Vagina (tissue), 2 donors: ENCODE measurements around the gene DGKI. TPM values are rescaled to one million over a fixed set of nuclear protein-coding genes. Genes with fewer than 3 reads are reported as not detected.

Source experiments
- DNase-seq, 2 donors: peaks; one replicate each; pipeline ENCODE4 v3.0.0-alpha.2; 2017; ENCODE audit errors: extremely low spot score in 2 of 2
- H3K27ac ChIP-seq: fragments of 200-600 bp; sonication (generic); one replicate; pipeline ENCODE4 v1.5.1; 2019
- H3K27me3 ChIP-seq: fragments of 200-600 bp; sonication (generic); one replicate; pipeline ENCODE4 v1.5.1; 2019
- H3K36me3 ChIP-seq, 2 donors: fragments of 200-600 bp; sonication (generic); one replicate each; pipeline ENCODE4 v1.5.1; 2017 to 2019
- H3K4me1 ChIP-seq: fragments of 200-600 bp; sonication (generic); one replicate; pipeline ENCODE4 v1.5.1; 2019
- H3K4me3 ChIP-seq, 2 donors: fragments of 200-600 bp; sonication (generic); 1 replicate in 1 of 2; 2 replicates in 1 of 2; pipeline ENCODE4 v1.5.1; 2016 to 2019
- H3K9me3 ChIP-seq: fragments of 200-600 bp; sonication (generic); one replicate; pipeline ENCODE4 v1.5.1; 2019
- CTCF ChIP-seq, 3 experiments: fragments of 450-650 bp in 2 of 3; fragments of 200-600 bp in 1 of 3; sonication (generic) in 1 of 3; IDR thresholded peaks; one replicate each; pipeline ENCODE4 v1.5.1; 2017 to 2019; ENCODE audit warnings: antibody characterized with exemption in 3 of 3, mild to moderate bottlenecking in 2 of 3, moderate library complexity in 2 of 3
- POLR2A ChIP-seq, 2 donors: fragments of 450-650 bp; IDR thresholded peaks; one replicate each; pipeline ENCODE4 v1.6.1; 2017; ENCODE audit warnings: antibody characterized with exemption in 2 of 2, mild to moderate bottlenecking in 2 of 2, moderate library complexity in 2 of 2
- POLR2AphosphoS5 ChIP-seq, 2 donors: sonication (generic); formaldehyde crosslinking; IDR thresholded peaks; one replicate each; pipeline ENCODE4 v1.9.0; 2017; ENCODE audit warnings: antibody characterized with exemption in 2 of 2, mild to moderate bottlenecking in 2 of 2, low read depth in 1 of 2; ENCODE audit not compliant: insufficient read depth in 1 of 2
- intact Hi-C: fragments of 100-400 bp; cut with DNase I; formaldehyde crosslinking; loops from one replicate; pipeline ENCODE4 v1.15.1; 2023
- total RNA-seq: library from RNA; depleted of rRNA; stranded (reverse); fragments of >200 nt; gene quantifications from one replicate; pipeline ENCODE4 v1.2.3, GENCODE V29; 2016

Gene DGKI
- total RNA-seq, 1 donor from 2014 or later = 1.2 TPM

GRCh38 chr7:137667633-137668387 is 179.0 kb downstream of the DGKI start:
- no peak for DNase-seq
- H3K4me1 ChIP-seq = no peaks in the 10 kb centered on the region
- H3K9me3 ChIP-seq = no peaks in the 10 kb centered on the region
- no peaks in the 10 kb centered on the region for H3K36me3 ChIP-seq
- no peaks in the 10 kb centered on the region for H3K27me3 ChIP-seq
- H3K27ac ChIP-seq = no peak overlapping the region
- intact Hi-C loops = loop anchor here (5.0 kb wide), 1 partner anchor 349 kb away; no protein-coding TSS in a partner anchor
- H3K4me3 ChIP-seq = no peak overlapping the region
- TF ChIP-seq CTCF (IDR thresholded peaks at IDR 0.05) = no peak
- no peak for TF ChIP-seq POLR2AphosphoS5 (IDR thresholded peaks at IDR 0.05; ENCODE audit: insufficient read depth in 1 of 2, low read depth in 1 of 2)
- no peak for TF ChIP-seq POLR2A (IDR thresholded peaks at IDR 0.05)

- H3K27me3 ChIP-seq = no peaks in the 10 kb centered on the region
- H3K4me3 ChIP-seq = no peak overlapping the region
- intact Hi-C loops = loop anchor here (5.0 kb wide), 1 partner anchor 352 kb away; no protein-coding TSS in a partner anchor
- no peak for TF ChIP-seq CTCF (IDR thresholded peaks at IDR 0.05)
- TF ChIP-seq POLR2AphosphoS5 (IDR thresholded peaks at IDR 0.05; ENCODE audit: insufficient read depth in 1 of 2, low read depth in 1 of 2) = no peak
- TF ChIP-seq POLR2A (IDR thresholded peaks at IDR 0.05) = no peak
- H3K27ac ChIP-seq = no peak overlapping the region
- no peaks in the 10 kb centered on the region for H3K36me3 ChIP-seq
- H3K4me1 ChIP-seq = no peaks in the 10 kb centered on the region
- no peak for DNase-seq
- H3K9me3 ChIP-seq = no peaks in the 10 kb centered on the region
Measured at GRCh38 chr7:137664846-137665245, 181.9 kb downstream of the DGKI start.

- TF ChIP-seq POLR2AphosphoS5 (IDR thresholded peaks at IDR 0.05; ENCODE audit: insufficient read depth in 1 of 2, low read depth in 1 of 2) = no peak
- no peak for TF ChIP-seq POLR2A (IDR thresholded peaks at IDR 0.05)
- no peak for TF ChIP-seq CTCF (IDR thresholded peaks at IDR 0.05)
- H3K4me1 ChIP-seq = no peaks in the 10 kb centered on the region
- H3K36me3 ChIP-seq = no peaks in the 10 kb centered on the region
- H3K9me3 ChIP-seq = no peaks in the 10 kb centered on the region
- H3K27ac ChIP-seq = no peak overlapping the region
- intact Hi-C loops = no loop called here
- no peaks in the 10 kb centered on the region for H3K27me3 ChIP-seq
- DNase-seq = no peak
- no peak overlapping the region for H3K4me3 ChIP-seq
Measured at GRCh38 chr7:137661634-137662033, 185.1 kb downstream of the DGKI start.

- Histone ChIP-seq H3K9me3 (no peaks in the 10 kb centered on the region), H3K4me1 (no peaks in the 10 kb centered on the region), H3K36me3 (no peaks in the 10 kb centered on the region), H3K4me3 (no peak overlapping the region), H3K27me3 (no peaks in the 10 kb centered on the region), H3K27ac (no peak overlapping the region)
- TF ChIP-seq CTCF (IDR thresholded peaks at IDR 0.05) = no peak
- TF ChIP-seq POLR2A (IDR thresholded peaks at IDR 0.05) = no peak
- no peak for TF ChIP-seq POLR2AphosphoS5 (IDR thresholded peaks at IDR 0.05; ENCODE audit: insufficient read depth in 1 of 2, low read depth in 1 of 2)
- intact Hi-C loops = loop anchor here (10.0 kb wide), 1 partner anchor 236 kb away; no protein-coding TSS in a partner anchor
- no peak for DNase-seq
Measured at GRCh38 chr7:137658190-137658900, 188.4 kb downstream of the DGKI start.
